A549 (cell line): ENCODE results near the gene MYO15B.

Experiments
- BCL3 ChIP-seq: fragments of >200 bp; sonication (Bioruptor Twin); formaldehyde crosslinking; IDR thresholded peaks from 3 replicates; pipeline ENCODE4 v1.6.1; 2016
- CBX8 ChIP-seq: fragments of 200-600 bp; sonication (generic); IDR thresholded peaks from 2 replicates; pipeline ENCODE4 v1.6.1; 2016
- CHD2 ChIP-seq: fragments of 150-350 bp; IDR thresholded peaks from 2 replicates; pipeline ENCODE4 v1.6.1; 2014; ENCODE audit warnings: low read length; ENCODE audit not compliant: partially characterized antibody
- CTCF ChIP-seq: fragments of >200 bp; sonication (Bioruptor Twin); formaldehyde crosslinking; IDR thresholded peaks from 3 replicates; pipeline ENCODE4 v1.5.1; 2016
- HDAC2 ChIP-seq: fragments of 200-600 bp; sonication (generic); IDR thresholded peaks from 2 replicates; pipeline ENCODE4 v1.6.1; 2016
- MAX ChIP-seq: IDR thresholded peaks from 2 replicates; pipeline ENCODE4 v1.6.1; 2012
- PHF8 ChIP-seq: fragments of 200-600 bp; sonication (generic); IDR thresholded peaks from 2 replicates; pipeline ENCODE4 v1.6.1; 2016; ENCODE audit warnings: low read depth, mild to moderate bottlenecking, antibody characterized with exemption, moderate library complexity, borderline replicate concordance
- POLR2A ChIP-seq: IDR thresholded peaks from 2 replicates; pipeline ENCODE4 v1.6.1; 2012; ENCODE audit warnings: mild to moderate bottlenecking, low read length
- RAD21 ChIP-seq, 2 experiments: fragments of >200 bp in 1 of 2; sonication (Bioruptor Twin) in 1 of 2; formaldehyde crosslinking in 1 of 2; IDR thresholded peaks in 1 of 2; conservative IDR thresholded peaks in 1 of 2; 2 replicates in 1 of 2; 3 replicates in 1 of 2; pipeline ENCODE4 v1.6.1; 2012 to 2018; ENCODE audit warnings: inconsistent platforms in 1 of 2
- USF2 ChIP-seq: fragments of 450-650 bp; IDR thresholded peaks from 2 replicates; pipeline ENCODE4 v1.6.1; 2014; ENCODE audit warnings: antibody characterized with exemption
- ZSCAN20 ChIP-seq: fragments of 250-450 bp; sonication (Bioruptor Pico); IDR thresholded peaks from 2 replicates; pipeline ENCODE4 v1.8.0; 2022; ENCODE audit warnings: mild to moderate bottlenecking, moderate library complexity

DNA sequence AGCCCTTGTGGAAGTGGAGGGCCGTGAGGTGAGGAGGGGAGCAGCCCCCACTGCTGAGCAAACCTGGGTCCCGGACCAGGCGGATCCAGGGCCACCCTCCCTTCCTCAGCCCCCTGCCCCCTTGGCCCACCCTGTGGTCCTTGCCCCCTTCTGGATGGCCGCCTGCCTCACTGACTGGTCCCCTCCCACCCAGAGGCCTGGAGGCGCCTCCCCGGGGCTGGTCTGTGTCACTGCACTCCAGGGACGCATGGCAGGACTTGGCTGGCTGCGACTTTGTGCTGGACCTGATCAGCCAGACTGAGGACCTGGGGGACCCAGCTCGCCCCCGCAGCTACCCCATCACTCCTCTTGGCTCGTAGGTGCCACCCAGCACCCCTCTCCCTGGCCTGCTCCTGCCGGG is 26.4 kb downstream of the MYO15B start:
- TF ChIP-seq ZSCAN20 (no peak), PHF8 (no peak), CTCF (peak; percentile 31; the same call in 2 of the 3 replicates), CBX8 (no peak), RAD21 (conservative IDR thresholded peaks at IDR 0.05 in 1 of 2, IDR thresholded peaks at IDR 0.05 in 1 of 2) (peak; percentile 54 to 59), POLR2A (no peak), CHD2 (no peak), MAX (no peak), BCL3 (no peak), HDAC2 (no peak), USF2 (no peak)
